Measurements from ENCODE around the gene PIP5K1C.

The PIP5K1C gene

DNA sequence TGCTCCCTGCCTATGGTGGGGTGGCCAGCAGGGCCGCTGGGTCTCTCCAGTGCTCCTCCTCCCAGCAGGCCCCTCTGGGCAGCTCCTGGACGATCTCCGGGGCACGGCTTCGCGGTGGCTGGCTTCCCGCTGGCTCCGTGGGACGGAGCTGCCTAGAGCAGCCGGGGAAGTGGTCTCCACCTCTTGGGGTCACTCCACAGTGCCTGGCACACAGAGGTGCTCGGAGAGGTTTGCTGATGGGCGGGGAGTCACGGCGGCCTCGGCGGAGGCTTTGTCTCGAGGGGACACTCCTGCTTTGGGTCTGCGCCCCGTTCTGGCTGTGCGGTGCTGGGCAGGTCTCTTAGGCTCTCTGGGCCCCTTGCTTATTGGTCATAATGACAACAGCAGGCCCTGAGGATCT is 63.8 kb downstream of the PIP5K1C start:
- Histone ChIP-seq H3K4me3 (ENCODE audit: low read depth, low read length) (no peak overlapping the region), H3K36me3 (replicated peaks) (peaks cover 41% of the 10 kb centered on the region), H3K27me3 (replicated peaks) (no peaks in the 10 kb centered on the region), H3K27ac (no peak overlapping the region)
- TF ChIP-seq, protein P1, sequence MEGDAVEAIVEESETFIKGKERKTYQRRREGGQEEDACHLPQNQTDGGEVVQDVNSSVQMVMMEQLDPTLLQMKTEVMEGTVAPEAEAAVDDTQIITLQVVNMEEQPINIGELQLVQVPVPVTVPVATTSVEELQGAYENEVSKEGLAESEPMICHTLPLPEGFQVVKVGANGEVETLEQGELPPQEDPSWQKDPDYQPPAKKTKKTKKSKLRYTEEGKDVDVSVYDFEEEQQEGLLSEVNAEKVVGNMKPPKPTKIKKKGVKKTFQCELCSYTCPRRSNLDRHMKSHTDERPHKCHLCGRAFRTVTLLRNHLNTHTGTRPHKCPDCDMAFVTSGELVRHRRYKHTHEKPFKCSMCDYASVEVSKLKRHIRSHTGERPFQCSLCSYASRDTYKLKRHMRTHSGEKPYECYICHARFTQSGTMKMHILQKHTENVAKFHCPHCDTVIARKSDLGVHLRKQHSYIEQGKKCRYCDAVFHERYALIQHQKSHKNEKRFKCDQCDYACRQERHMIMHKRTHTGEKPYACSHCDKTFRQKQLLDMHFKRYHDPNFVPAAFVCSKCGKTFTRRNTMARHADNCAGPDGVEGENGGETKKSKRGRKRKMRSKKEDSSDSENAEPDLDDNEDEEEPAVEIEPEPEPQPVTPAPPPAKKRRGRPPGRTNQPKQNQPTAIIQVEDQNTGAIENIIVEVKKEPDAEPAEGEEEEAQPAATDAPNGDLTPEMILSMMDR (IDR thresholded peaks at IDR 0.05; ENCODE audit: low read depth, low read length, missing control alignments), result no peak
- DNase-seq, result no peak
- in situ Hi-C loops (cut with HindIII; ENCODE audit: low pct_ligation_motif_present, low sequenced_read_pairs), result no loop called here

DNA sequence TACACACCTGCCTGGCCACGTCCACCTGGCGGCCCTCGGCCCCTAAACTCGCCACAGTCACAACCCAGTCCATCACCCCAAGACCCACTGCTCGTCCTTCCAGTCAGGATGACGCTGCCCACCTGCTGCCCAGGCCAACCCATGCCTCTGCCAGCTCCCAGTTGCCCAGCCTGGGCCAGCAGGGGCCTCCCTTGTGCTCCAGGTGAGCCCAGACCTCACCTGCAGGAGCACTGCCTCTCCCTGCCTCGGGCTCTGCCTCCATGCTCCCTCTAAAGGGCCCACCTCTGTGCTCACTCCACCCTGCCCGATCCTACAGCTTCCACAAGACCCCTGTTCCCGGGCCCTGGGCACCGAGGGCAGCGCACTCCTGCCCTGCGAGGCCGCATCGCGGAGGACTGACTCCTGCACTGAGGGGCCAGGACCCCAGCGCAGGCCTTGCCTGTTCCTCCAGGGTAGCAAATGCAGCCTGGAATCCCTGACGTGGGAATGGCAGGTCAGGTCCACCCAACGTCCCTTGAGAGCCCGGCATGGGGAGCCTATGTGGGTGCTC is 65.7 kb downstream of the PIP5K1C start:
- H3K4me3 ChIP-seq (ENCODE audit: low read depth, low read length), result no peak overlapping the region
- TF ChIP-seq, protein P1 (IDR thresholded peaks at IDR 0.05; ENCODE audit: low read depth, low read length, missing control alignments), result no peak
- H3K27me3 ChIP-seq (replicated peaks), result no peaks in the 10 kb centered on the region
- no peak overlapping the region for H3K27ac ChIP-seq
- no peak for DNase-seq
- peaks cover 34% of the 10 kb centered on the region for H3K36me3 ChIP-seq (replicated peaks)
- in situ Hi-C loops (cut with HindIII; ENCODE audit: low pct_ligation_motif_present, low sequenced_read_pairs), result no loop called here

DNA sequence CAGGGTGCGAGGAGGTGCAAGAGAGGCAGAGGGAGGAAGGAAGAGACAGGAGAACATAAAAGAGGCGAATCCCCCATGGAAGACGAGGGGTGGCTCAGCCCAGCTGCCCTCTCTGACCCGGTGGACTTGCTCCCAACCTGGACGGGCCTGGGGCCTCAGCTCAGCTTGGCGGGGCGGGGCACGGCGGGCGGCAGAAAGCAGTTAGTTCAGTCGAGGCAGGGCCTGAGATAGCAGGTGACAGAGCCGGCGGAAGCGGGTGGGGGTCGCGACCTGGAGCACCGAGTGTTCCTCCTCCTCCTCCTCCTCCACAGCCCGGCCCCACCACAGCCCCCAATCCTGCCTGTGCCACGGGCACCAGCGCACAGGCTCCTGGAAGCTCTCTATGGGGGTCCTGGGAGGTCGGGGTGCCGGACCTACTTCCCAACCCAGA is 66.7 kb downstream of the PIP5K1C start:
- in situ Hi-C loops (cut with HindIII; ENCODE audit: low pct_ligation_motif_present, low sequenced_read_pairs), result no loop called here
- Histone ChIP-seq H3K4me3 (ENCODE audit: low read depth, low read length) (no peak overlapping the region), H3K27ac (no peak overlapping the region), H3K27me3 (replicated peaks) (no peaks in the 10 kb centered on the region), H3K36me3 (replicated peaks) (peaks cover 24% of the 10 kb centered on the region)
- no peak for DNase-seq
- TF ChIP-seq, protein P1 (IDR thresholded peaks at IDR 0.05; ENCODE audit: low read depth, low read length, missing control alignments), result no peak

DNA sequence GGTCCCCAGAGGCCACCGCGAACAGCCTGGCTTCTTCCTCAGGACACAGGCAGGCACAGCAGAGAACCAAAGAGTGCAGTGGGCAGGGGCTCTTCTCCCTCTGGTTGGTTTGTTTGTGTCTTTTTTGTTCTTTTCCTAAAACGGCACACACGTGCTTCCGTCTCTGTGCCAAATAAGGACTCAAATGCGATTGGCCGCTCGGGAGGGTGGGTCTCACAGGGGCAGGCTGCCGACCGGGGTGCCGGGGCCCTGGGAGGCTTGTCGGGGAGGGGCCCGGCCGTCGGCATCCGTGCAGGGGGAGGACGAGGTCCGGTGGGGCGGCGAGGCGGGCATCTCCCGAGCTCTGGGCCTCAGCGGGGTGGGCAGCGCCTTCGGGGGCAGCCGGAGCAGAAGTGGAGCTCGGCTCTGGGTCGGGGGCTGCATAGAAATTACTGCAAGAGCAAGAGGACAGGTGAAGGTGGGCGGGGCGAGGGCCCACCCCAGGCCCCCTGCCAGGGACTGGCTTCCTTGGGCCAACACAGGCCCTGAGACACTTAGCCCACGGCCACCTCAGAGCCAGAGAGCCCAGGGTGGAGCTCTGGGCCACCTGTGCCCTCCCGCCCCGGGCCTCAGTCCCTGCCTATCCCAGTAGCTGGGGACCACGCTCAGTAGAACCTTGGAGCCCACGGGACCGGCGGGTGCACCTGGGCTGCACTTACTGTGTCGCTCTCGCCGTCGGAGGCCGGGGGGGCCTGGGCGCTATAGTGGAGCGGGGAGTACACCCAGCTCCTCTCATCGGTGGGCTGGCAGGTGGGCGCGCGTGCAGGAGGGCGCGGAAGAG is 67.3 kb downstream of the PIP5K1C start:
- TF ChIP-seq, protein P1 (IDR thresholded peaks at IDR 0.05; ENCODE audit: low read depth, low read length, missing control alignments), result no peak
- Histone ChIP-seq H3K4me3 (ENCODE audit: low read depth, low read length) (no peak overlapping the region), H3K36me3 (replicated peaks) (peaks cover 20% of the 10 kb centered on the region), H3K27me3 (replicated peaks) (no peaks in the 10 kb centered on the region), H3K27ac (no peak overlapping the region)
- in situ Hi-C loops (cut with HindIII; ENCODE audit: low pct_ligation_motif_present, low sequenced_read_pairs), result no loop called here
- no peak for DNase-seq

DNA sequence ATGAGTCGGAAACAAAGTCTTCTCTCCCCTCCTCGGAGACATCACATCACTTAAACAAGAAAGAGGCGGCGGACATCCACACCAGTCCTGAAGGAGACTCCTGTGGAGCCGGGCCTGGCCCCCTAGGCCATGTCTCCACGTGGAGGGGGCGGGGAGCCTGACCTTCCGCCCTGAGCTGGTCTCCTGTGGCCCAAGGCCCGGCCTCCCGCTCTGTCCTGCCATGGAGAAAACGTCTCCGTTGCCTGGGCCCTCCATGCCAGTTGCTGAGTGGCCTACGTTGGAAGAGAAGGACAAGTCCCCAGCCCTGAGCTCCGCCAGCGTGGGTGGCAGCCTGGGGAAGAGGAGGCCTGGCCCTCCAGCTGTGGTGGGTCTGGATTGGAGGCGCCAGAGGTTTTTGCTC is 68.2 kb downstream of the PIP5K1C start:
- TF ChIP-seq, protein P1 (IDR thresholded peaks at IDR 0.05; ENCODE audit: low read depth, low read length, missing control alignments), result no peak
- in situ Hi-C loops (cut with HindIII; ENCODE audit: low pct_ligation_motif_present, low sequenced_read_pairs), result no loop called here
- H3K27ac ChIP-seq, result no peak overlapping the region
- H3K27me3 ChIP-seq (replicated peaks), result no peaks in the 10 kb centered on the region
- no peak for DNase-seq
- H3K36me3 ChIP-seq (replicated peaks), result peaks cover 17% of the 10 kb centered on the region
- no peak overlapping the region for H3K4me3 ChIP-seq (ENCODE audit: low read depth, low read length)
